OCI-LY7 (cell line): ENCODE data around the gene EYA2. TPM values are rescaled to one million over a fixed set of nuclear protein-coding genes. Genes with fewer than 3 reads are reported as not detected.

Experiments used
- BruUV-seq: library from RNA; stranded (reverse); fragments of 400-500 nt; replicated peaks from 2 replicates; lab custom pipeline; 2021; lab: Mats Ljungman, UMichigan
- CTCF ChIA-PET: fragments of 300-600 bp; sonication (Branson Sonifier 250); formaldehyde crosslinking; loops from one replicate; lab custom pipeline; 2022; ENCODE audit warnings: antibody characterized with exemption; ENCODE audit not compliant: unreplicated experiment; lab: Charles Lee
- POLR2A ChIA-PET: fragments of 300-600 bp; sonication (Branson Sonifier 250); formaldehyde crosslinking; loops from one replicate; lab custom pipeline; 2022; ENCODE audit warnings: antibody characterized with exemption; lab: Charles Lee
- DNase-seq: peaks from one replicate; pipeline ENCODE4 v3.0.0-alpha.2; 2015; ENCODE audit warnings: low spot score
- H2AFZ ChIP-seq: fragments of 200-600 bp; sonication (generic), shearing (Covaris generic); 2 replicates; pipeline ENCODE4 v1.6.1; 2014; ENCODE audit warnings: mild to moderate bottlenecking, antibody characterized with exemption, low read length, moderate library complexity
- H3K27ac ChIP-seq: fragments of 200-600 bp; sonication (generic); 2 replicates; pipeline ENCODE4 v1.5.1; 2014; ENCODE audit warnings: mixed run types, low read depth, mild to moderate bottlenecking, moderate library complexity, low read length, inconsistent platforms; ENCODE audit not compliant: poor library complexity, severe bottlenecking
- H3K36me3 ChIP-seq: fragments of 200-600 bp; sonication (generic); 2 replicates; pipeline ENCODE4 v1.6.1; 2014; ENCODE audit warnings: mild to moderate bottlenecking, antibody characterized with exemption, low read length, moderate library complexity, mixed read lengths; ENCODE audit not compliant: insufficient read depth
- H3K4me1 ChIP-seq: fragments of 200-600 bp; sonication (generic); 2 replicates; pipeline ENCODE4 v1.5.1; 2014; ENCODE audit warnings: mild to moderate bottlenecking, low read length; ENCODE audit not compliant: insufficient read depth, poor library complexity, severe bottlenecking
- H3K4me2 ChIP-seq: fragments of 200-600 bp; sonication (generic); 2 replicates; pipeline ENCODE4 v1.6.1; 2014; ENCODE audit warnings: mild to moderate bottlenecking, low read length
- H3K4me3 ChIP-seq: fragments of 200-600 bp; sonication (generic); 2 replicates; pipeline ENCODE4 v1.5.1; 2014; ENCODE audit warnings: mild to moderate bottlenecking, low read depth, low read length; ENCODE audit not compliant: poor library complexity, severe bottlenecking
- H3K79me2 ChIP-seq: fragments of 200-600 bp; sonication (generic); 2 replicates; pipeline ENCODE4 v1.6.1; 2016; ENCODE audit warnings: low read depth, mild to moderate bottlenecking, low read length, moderate library complexity, mixed read lengths; ENCODE audit not compliant: insufficient read depth
- H3K9me2 ChIP-seq: fragments of 200-600 bp; sonication (generic); 2 replicates; pipeline ENCODE4 v1.6.1; 2016; ENCODE audit warnings: mild to moderate bottlenecking, low read length, mixed read lengths; ENCODE audit not compliant: insufficient read depth
- H3K9me3 ChIP-seq: fragments of 200-600 bp; sonication (generic); 2 replicates; pipeline ENCODE4 v1.6.1; 2014; ENCODE audit warnings: mild to moderate bottlenecking, mixed run types, low read length, mixed read lengths
- H4K20me1 ChIP-seq: fragments of 200-600 bp; sonication (generic); 2 replicates; pipeline ENCODE4 v1.6.1; 2014; ENCODE audit warnings: mild to moderate bottlenecking, antibody characterized with exemption, low read length, moderate library complexity, mixed read lengths; ENCODE audit not compliant: insufficient read depth
- EZH2phosphoT487 ChIP-seq: fragments of 200-600 bp; sonication (generic); IDR thresholded peaks from 2 replicates; pipeline ENCODE4 v1.6.1; 2018; ENCODE audit warnings: low read depth, borderline replicate concordance, mild to moderate bottlenecking, mixed run types, antibody characterized with exemption, low read length, moderate library complexity, mixed read lengths
- intact Hi-C: fragments of 100-400 bp; cut with micrococcal nuclease; formaldehyde crosslinking; loops from one replicate; pipeline ENCODE4 v1.10.0; 2022; ENCODE audit not compliant: unreplicated experiment
- total RNA-seq, 2 experiments: library from RNA; depleted of rRNA in 1 of 2; stranded (reverse); fragments of >200 nt in 1 of 2; shearing (Covaris generic) in 1 of 2; gene quantifications; 2 replicates each; pipeline ENCODE4 v1.2.3, GENCODE V29; 2014 to 2022
- TF ChIP-seq, protein P1 (sequence below): fragments of 200-600 bp; sonication (generic); conservative IDR thresholded peaks from 2 replicates; pipeline ENCODE4 v1.5.1; 2014; ENCODE audit warnings: mild to moderate bottlenecking, antibody characterized with exemption, low read length, moderate library complexity, mixed read lengths

EYA2 gene
- total RNA-seq, 2 experiments from 2014 or later = not detected

DNA sequence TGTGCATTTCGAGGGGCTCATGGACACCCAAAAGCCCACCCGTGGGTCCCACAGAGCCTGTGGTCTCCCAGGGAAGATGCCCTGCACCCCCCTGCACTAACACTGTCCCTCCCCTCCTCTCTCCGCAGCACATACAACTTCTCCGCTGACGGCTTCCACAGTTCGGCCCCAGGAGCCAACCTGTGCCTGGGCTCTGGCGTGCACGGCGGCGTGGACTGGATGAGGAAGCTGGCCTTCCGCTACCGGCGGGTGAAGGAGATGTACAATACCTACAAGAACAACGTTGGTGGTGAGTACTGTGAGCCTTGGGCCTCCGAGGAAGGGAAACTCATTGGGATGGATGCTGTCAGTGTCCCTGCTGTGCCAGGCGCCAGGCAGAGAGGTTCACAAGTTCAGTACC lies 277.9 kb downstream of the EYA2 start:
- Histone ChIP-seq H3K79me2 (no peaks in the 10 kb centered on the region), H3K4me2 (no peak overlapping the region), H2AFZ (no peak overlapping the region), H3K4me3 (no peak overlapping the region), H3K4me1 (no peaks in the 10 kb centered on the region), H3K9me3 (no peaks in the 10 kb centered on the region), H3K36me3 (no peaks in the 10 kb centered on the region), H3K9me2 (no peaks in the 10 kb centered on the region), H3K27ac (no peak overlapping the region), H4K20me1 (no peaks in the 10 kb centered on the region)
- ChIA-PET POLR2A (interaction anchor here (0.6 to 0.7 kb wide), 2 partner anchors 167 to 468 kb away, joined by 3 to 6 read pairs; no protein-coding TSS in a partner anchor), CTCF (no interaction called here)
- TF ChIP-seq, protein P1, sequence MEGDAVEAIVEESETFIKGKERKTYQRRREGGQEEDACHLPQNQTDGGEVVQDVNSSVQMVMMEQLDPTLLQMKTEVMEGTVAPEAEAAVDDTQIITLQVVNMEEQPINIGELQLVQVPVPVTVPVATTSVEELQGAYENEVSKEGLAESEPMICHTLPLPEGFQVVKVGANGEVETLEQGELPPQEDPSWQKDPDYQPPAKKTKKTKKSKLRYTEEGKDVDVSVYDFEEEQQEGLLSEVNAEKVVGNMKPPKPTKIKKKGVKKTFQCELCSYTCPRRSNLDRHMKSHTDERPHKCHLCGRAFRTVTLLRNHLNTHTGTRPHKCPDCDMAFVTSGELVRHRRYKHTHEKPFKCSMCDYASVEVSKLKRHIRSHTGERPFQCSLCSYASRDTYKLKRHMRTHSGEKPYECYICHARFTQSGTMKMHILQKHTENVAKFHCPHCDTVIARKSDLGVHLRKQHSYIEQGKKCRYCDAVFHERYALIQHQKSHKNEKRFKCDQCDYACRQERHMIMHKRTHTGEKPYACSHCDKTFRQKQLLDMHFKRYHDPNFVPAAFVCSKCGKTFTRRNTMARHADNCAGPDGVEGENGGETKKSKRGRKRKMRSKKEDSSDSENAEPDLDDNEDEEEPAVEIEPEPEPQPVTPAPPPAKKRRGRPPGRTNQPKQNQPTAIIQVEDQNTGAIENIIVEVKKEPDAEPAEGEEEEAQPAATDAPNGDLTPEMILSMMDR = no peak
- no peak for TF ChIP-seq EZH2phosphoT487
- BruUV-seq = no TSS peak
- intact Hi-C loops = no loop called here
- DNase-seq = no peak

DNA sequence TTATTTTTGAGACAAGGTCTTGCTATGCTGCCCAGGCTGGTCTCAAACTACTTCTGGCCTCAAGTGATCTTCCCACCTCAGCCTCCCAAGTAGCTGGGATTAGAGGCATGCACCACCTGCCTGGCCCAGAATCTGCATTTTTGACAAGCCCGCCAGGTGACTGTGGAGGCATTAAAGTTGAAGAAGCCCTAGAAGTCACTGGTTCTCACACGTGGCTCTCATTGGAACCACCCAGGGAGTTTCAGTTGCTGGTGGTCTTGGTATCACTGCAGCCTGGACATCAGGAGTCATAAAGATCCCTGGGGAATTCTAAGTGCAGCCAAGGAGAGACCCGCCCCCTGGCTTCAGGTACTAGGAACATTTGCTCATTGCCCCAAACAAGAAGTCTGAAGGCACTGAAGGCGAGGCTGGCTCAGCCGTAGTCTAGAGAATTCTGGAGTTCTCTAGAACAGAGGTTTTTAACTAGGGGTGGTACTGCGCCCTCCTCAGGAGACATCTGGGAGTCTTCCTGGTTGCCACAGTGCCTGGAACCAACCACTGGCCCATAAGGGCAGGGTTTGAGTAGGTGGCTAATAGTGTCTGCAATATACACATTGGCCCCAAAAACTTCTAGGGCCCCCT lies 279.1 kb downstream of the EYA2 start:
- Histone ChIP-seq H3K27ac (no peak overlapping the region), H3K4me1 (no peaks in the 10 kb centered on the region), H4K20me1 (no peaks in the 10 kb centered on the region), H3K36me3 (no peaks in the 10 kb centered on the region), H3K9me2 (no peaks in the 10 kb centered on the region), H3K4me2 (no peak overlapping the region), H3K79me2 (no peaks in the 10 kb centered on the region), H3K9me3 (no peaks in the 10 kb centered on the region), H2AFZ (no peak overlapping the region), H3K4me3 (no peak overlapping the region)
- no peak for DNase-seq
- BruUV-seq = no TSS peak
- no peak for TF ChIP-seq EZH2phosphoT487
- TF ChIP-seq, protein P1 = peak; percentile 37; the same call in 1 of the 2 replicates
- intact Hi-C loops = no loop called here
- CTCF ChIA-PET = no interaction called here
- POLR2A ChIA-PET = interaction anchor here (0.6 kb wide), 1 partner anchor 210 kb away, joined by 4 read pairs; no protein-coding TSS in a partner anchor
